GM19438 (cell line): Measurements from ENCODE around the gene NT5DC4.

Source experiments
- ATAC-seq: cut with Tn5 transposase; IDR thresholded peaks from one replicate; pipeline ENCODE4 v1.9.1; 2021; ENCODE audit warnings: low read depth; ENCODE audit not compliant: unreplicated experiment

The NT5DC4 gene

GRCh38 chr2:112720785-112721184, at the start of gene NT5DC4:
Gene NT5DC4 (plus strand): TSS chr2:112721020. CDS start chr2:112721080, 60 bp downstream.
- ATAC-seq: no peak

GRCh38 chr2:112671801-112672200, 49.0 kb upstream of the NT5DC4 start:
- no peak for ATAC-seq

- ATAC-seq: no peak
Observed at GRCh38 chr2:112673008-112673407, 47.8 kb upstream of the NT5DC4 start.

- no peak for ATAC-seq
Observed at GRCh38 chr2:112674229-112674628, 46.6 kb upstream of the NT5DC4 start.

- no peak for ATAC-seq
Observed at GRCh38 chr2:112679484-112679883, 41.3 kb upstream of the NT5DC4 start.

- no peak for ATAC-seq
Observed at GRCh38 chr2:112680666-112681101, 40.1 kb upstream of the NT5DC4 start.

- no peak for ATAC-seq
Observed at GRCh38 chr2:112682101-112682500, 38.7 kb upstream of the NT5DC4 start.

- ATAC-seq: no peak
Observed at GRCh38 chr2:112683550-112684414, 37.0 kb upstream of the NT5DC4 start.

GRCh38 chr2:112684415-112684775, 36.4 kb upstream of the NT5DC4 start:
- ATAC-seq: no peak

- ATAC-seq: no peak
Observed at GRCh38 chr2:112685271-112685884, 35.4 kb upstream of the NT5DC4 start.

- no peak for ATAC-seq
Observed at GRCh38 chr2:112686348-112687217, 34.2 kb upstream of the NT5DC4 start.

- no peak for ATAC-seq
Observed at GRCh38 chr2:112687522-112687921, 33.3 kb upstream of the NT5DC4 start.

GRCh38 chr2:112688086-112688880, 32.5 kb upstream of the NT5DC4 start:
- no peak for ATAC-seq

- peak; percentile 44 for ATAC-seq
Observed at GRCh38 chr2:112690853-112691401, 29.9 kb upstream of the NT5DC4 start.

GRCh38 chr2:112691881-112692281, 28.9 kb upstream of the NT5DC4 start:
- ATAC-seq: no peak

GRCh38 chr2:112692495-112692911, 28.3 kb upstream of the NT5DC4 start:
- ATAC-seq: peak; percentile 82

- ATAC-seq: peak; percentile 10
Observed at GRCh38 chr2:112692918-112693317, 27.9 kb upstream of the NT5DC4 start.

GRCh38 chr2:112693596-112693995, 27.2 kb upstream of the NT5DC4 start:
- ATAC-seq: no peak

- no peak for ATAC-seq
Observed at GRCh38 chr2:112694182-112694581, 26.6 kb upstream of the NT5DC4 start.
